Body of pancreas (tissue), 4 donors: Measurements from ENCODE around the gene ENTPD1.

Experiments
- POLR2A ChIP-seq, 3 donors: fragments of 450-650 bp; IDR thresholded peaks; one replicate each; pipeline ENCODE4 v1.6.1; 2016; ENCODE audit warnings: antibody characterized with exemption in 3 of 3, mild to moderate bottlenecking in 2 of 3
- TF ChIP-seq, protein P1 (sequence below), 7 experiments: fragments of 450-650 bp in 4 of 7; fragments of 200-600 bp in 3 of 7; sonication (generic) in 3 of 7; IDR thresholded peaks; one replicate each; pipeline ENCODE4 v1.5.1; 2016 to 2019; ENCODE audit warnings: antibody characterized with exemption in 7 of 7

DNA sequence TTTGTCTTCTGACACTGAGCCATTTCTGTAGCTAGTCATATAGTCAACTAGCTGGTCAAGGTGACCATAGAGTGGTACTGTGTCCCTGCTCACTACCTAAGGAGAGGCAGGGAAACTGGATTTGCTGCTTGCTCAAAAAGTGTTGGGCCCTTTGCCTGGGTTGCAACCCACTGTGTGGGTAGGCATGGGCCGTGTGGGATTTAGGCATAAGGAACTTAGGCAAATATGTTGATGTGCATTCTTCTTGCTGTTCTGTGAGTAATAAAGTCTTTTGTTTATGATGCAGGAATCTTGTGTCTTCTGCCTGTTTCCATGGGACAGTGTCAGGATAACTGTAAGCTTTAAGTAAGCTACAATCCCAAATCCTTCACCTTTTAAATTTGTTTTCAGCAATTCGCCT, 39.1 kb upstream of the ENTPD1 start:
- TF ChIP-seq, protein P1, sequence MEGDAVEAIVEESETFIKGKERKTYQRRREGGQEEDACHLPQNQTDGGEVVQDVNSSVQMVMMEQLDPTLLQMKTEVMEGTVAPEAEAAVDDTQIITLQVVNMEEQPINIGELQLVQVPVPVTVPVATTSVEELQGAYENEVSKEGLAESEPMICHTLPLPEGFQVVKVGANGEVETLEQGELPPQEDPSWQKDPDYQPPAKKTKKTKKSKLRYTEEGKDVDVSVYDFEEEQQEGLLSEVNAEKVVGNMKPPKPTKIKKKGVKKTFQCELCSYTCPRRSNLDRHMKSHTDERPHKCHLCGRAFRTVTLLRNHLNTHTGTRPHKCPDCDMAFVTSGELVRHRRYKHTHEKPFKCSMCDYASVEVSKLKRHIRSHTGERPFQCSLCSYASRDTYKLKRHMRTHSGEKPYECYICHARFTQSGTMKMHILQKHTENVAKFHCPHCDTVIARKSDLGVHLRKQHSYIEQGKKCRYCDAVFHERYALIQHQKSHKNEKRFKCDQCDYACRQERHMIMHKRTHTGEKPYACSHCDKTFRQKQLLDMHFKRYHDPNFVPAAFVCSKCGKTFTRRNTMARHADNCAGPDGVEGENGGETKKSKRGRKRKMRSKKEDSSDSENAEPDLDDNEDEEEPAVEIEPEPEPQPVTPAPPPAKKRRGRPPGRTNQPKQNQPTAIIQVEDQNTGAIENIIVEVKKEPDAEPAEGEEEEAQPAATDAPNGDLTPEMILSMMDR (IDR thresholded peaks at IDR 0.05): no peak
- no peak for TF ChIP-seq POLR2A (IDR thresholded peaks at IDR 0.05)
